ENCODE results near the gene RARRES1.

- TF ChIP-seq CREB1 (CRISPR knock-in tag; IDR thresholded peaks at IDR 0.05; ENCODE audit: low read depth) (no peak), CTCF (conservative IDR thresholded peaks at IDR 0.05; ENCODE audit: low read depth in 2 of 2) (no peak), EZH2phosphoT487 (IDR thresholded peaks at IDR 0.05; ENCODE audit: unreplicated experiment) (no peak), EZH2 (IDR thresholded peaks at IDR 0.05; ENCODE audit: low read depth, unreplicated experiment) (no peak), REST (IDR thresholded peaks at IDR 0.05; ENCODE audit: unreplicated experiment) (no peak), NANOG (IDR thresholded peaks at IDR 0.05; ENCODE audit: borderline replicate concordance) (no peak), POLR2AphosphoS5 (IDR thresholded peaks at IDR 0.05; ENCODE audit: low read depth) (no peak), JUNB (IDR thresholded peaks at IDR 0.05; ENCODE audit: unreplicated experiment) (no peak), STAT1 (IDR thresholded peaks at IDR 0.05; ENCODE audit: unreplicated experiment) (no peak), ETS1 (IDR thresholded peaks at IDR 0.05) (no peak), ZNF114 (CRISPR knock-in tag; IDR thresholded peaks at IDR 0.05) (no peak), ZNF331 (CRISPR knock-in tag; IDR thresholded peaks at IDR 0.05; ENCODE audit: low read depth) (no peak), ZNF462 (CRISPR knock-in tag; IDR thresholded peaks at IDR 0.05) (no peak)
Measured at GRCh38 chr3:158770741-158771350, 38.6 kb upstream of the RARRES1 start.

All from GM23338 (cell line).